H9 (cell line): ENCODE data around the gene RRH. TPM values are rescaled to one million over a fixed set of nuclear protein-coding genes. Genes with fewer than 3 reads are reported as not detected.

Experiments
- DNase-seq: peaks from one replicate; pipeline ENCODE4 v3.0.0-alpha.2; 2017
- H2AFZ ChIP-seq: one replicate; pipeline ENCODE4 v1.6.1; 2013; ENCODE audit warnings: mild to moderate bottlenecking, low read length, control low read depth, moderate library complexity
- H2AK5ac ChIP-seq: 2 replicates; pipeline ENCODE4 v1.6.1; 2013; ENCODE audit warnings: low read length, control low read depth, mixed read lengths; ENCODE audit not compliant: insufficient read length
- H2BK120ac ChIP-seq: one replicate; pipeline ENCODE4 v1.6.1; 2013; ENCODE audit warnings: low read depth, mild to moderate bottlenecking, low read length, control low read depth, inconsistent platforms; ENCODE audit not compliant: poor library complexity, severe bottlenecking
- H2BK12ac ChIP-seq: 2 replicates; pipeline ENCODE4 v1.6.1; 2013; ENCODE audit warnings: low read length, control low read depth, mixed read lengths, low read depth; ENCODE audit not compliant: insufficient read length
- H2BK15ac ChIP-seq: 2 replicates; pipeline ENCODE4 v1.6.1; 2013; ENCODE audit warnings: low read depth, low read length, control low read depth
- H2BK20ac ChIP-seq: one replicate; pipeline ENCODE4 v1.6.1; 2013; ENCODE audit warnings: low read depth, mild to moderate bottlenecking, low read length, control low read depth, inconsistent platforms; ENCODE audit not compliant: poor library complexity, severe bottlenecking
- H2BK5ac ChIP-seq: 2 replicates; pipeline ENCODE4 v1.6.1; 2013; ENCODE audit warnings: low read length, control low read depth, mixed read lengths; ENCODE audit not compliant: insufficient read length
- H3K14ac ChIP-seq: 2 replicates; pipeline ENCODE4 v1.6.1; 2013; ENCODE audit warnings: low read length, control low read depth; ENCODE audit not compliant: insufficient read depth
- H3K18ac ChIP-seq: 2 replicates; pipeline ENCODE4 v1.6.1; 2013; ENCODE audit warnings: low read depth, mild to moderate bottlenecking, mixed read lengths, low read length, control low read depth; ENCODE audit not compliant: insufficient read length
- H3K23ac ChIP-seq: 2 replicates; pipeline ENCODE4 v1.6.1; 2013; ENCODE audit warnings: low read length, control low read depth, mixed read lengths, low read depth; ENCODE audit not compliant: insufficient read length
- H3K23me2 ChIP-seq: 2 replicates; pipeline ENCODE4 v1.6.1; 2013; ENCODE audit warnings: low read depth, mild to moderate bottlenecking, mixed read lengths, low read length, control low read depth; ENCODE audit not compliant: insufficient read length, poor library complexity, severe bottlenecking
- H3K27ac ChIP-seq: 2 replicates; pipeline ENCODE4 v1.5.1; 2013; ENCODE audit warnings: low read length, control low read depth, mixed read lengths, low read depth; ENCODE audit not compliant: insufficient read length
- H3K27me3 ChIP-seq: 2 replicates; pipeline ENCODE4 v1.6.1; 2013; ENCODE audit warnings: low read length, control low read depth, inconsistent platforms; ENCODE audit not compliant: insufficient read depth
- H3K4ac ChIP-seq: 2 replicates; pipeline ENCODE4 v1.6.1; 2013; ENCODE audit warnings: low read depth, mild to moderate bottlenecking, control low read depth, inconsistent platforms, low read length, moderate library complexity
- H3K4me1 ChIP-seq: 2 replicates; pipeline ENCODE4 v1.6.1; 2013; ENCODE audit warnings: low read length, control low read depth, inconsistent platforms; ENCODE audit not compliant: insufficient read depth
- H3K4me2 ChIP-seq: 2 replicates; pipeline ENCODE4 v1.6.1; 2013; ENCODE audit warnings: low read length, control low read depth, mixed read lengths; ENCODE audit not compliant: insufficient read length, insufficient read depth
- H3K56ac ChIP-seq: 2 replicates; pipeline ENCODE4 v1.6.1; 2013; ENCODE audit warnings: low read depth, mild to moderate bottlenecking, mixed read lengths, low read length, control low read depth; ENCODE audit not compliant: insufficient read length
- H3K79me1 ChIP-seq: 2 replicates; pipeline ENCODE4 v1.6.1; 2013; ENCODE audit warnings: low read depth, mild to moderate bottlenecking, moderate library complexity, low read length, control low read depth, inconsistent platforms; ENCODE audit not compliant: insufficient read depth, poor library complexity, severe bottlenecking
- H3K79me2 ChIP-seq: 2 replicates; pipeline ENCODE4 v1.6.1; 2013; ENCODE audit warnings: low read length, control low read depth, inconsistent platforms; ENCODE audit not compliant: insufficient read depth
- H3K9ac ChIP-seq: 2 replicates; pipeline ENCODE4 v1.6.1; 2013; ENCODE audit warnings: low read length, control low read depth, mixed read lengths; ENCODE audit not compliant: insufficient read length; ENCODE audit errors: extremely low read depth
- H3K9me3 ChIP-seq: one replicate; pipeline ENCODE4 v1.6.1; 2013; ENCODE audit warnings: low read depth, low read length, inconsistent platforms; ENCODE audit not compliant: control insufficient read depth
- H3T11ph ChIP-seq: one replicate; pipeline ENCODE4 v1.6.1; 2013; ENCODE audit warnings: mild to moderate bottlenecking, low read length, control low read depth, inconsistent platforms
- H4K20me1 ChIP-seq: one replicate; pipeline ENCODE4 v1.6.1; 2013; ENCODE audit not compliant: control insufficient read depth, insufficient read length, insufficient read depth
- H4K5ac ChIP-seq: 2 replicates; pipeline ENCODE4 v1.6.1; 2013; ENCODE audit warnings: low read depth, mild to moderate bottlenecking, mixed read lengths, low read length, control low read depth; ENCODE audit not compliant: insufficient read length
- H4K8ac ChIP-seq: replicated peaks from 2 replicates; pipeline ENCODE4 v1.6.1; 2013; ENCODE audit warnings: low read length, control low read depth, mixed read lengths, low read depth; ENCODE audit not compliant: insufficient read length
- H4K91ac ChIP-seq: 2 replicates; pipeline ENCODE4 v1.6.1; 2013; ENCODE audit warnings: low read depth, mild to moderate bottlenecking, moderate library complexity, mixed read lengths, low read length, control low read depth; ENCODE audit not compliant: insufficient read length
- H3K27ac Mint-ChIP-seq, 3 experiments: 2 replicates in 2 of 3; 3 replicates in 1 of 3; pipeline ENCODE4 v1.8.0; 2020 to 2021; ENCODE audit warnings: mixed read lengths in 3 of 3, mild to moderate bottlenecking in 1 of 3, moderate library complexity in 1 of 3
- H3K27me3 Mint-ChIP-seq: 2 replicates; pipeline ENCODE4 v1.8.0; 2021; ENCODE audit warnings: low read depth, mild to moderate bottlenecking, moderate library complexity, mixed read lengths
- H3K36me3 Mint-ChIP-seq, 3 experiments: 2 replicates in 2 of 3; 3 replicates in 1 of 3; pipeline ENCODE4 v1.8.0; 2020 to 2021; ENCODE audit warnings: low read depth in 3 of 3, mixed read lengths in 3 of 3; ENCODE audit not compliant: insufficient read depth in 1 of 3
- H3K4me1 Mint-ChIP-seq, 2 experiments: 2 replicates each; pipeline ENCODE4 v1.8.0; 2020; ENCODE audit warnings: mixed read lengths in 2 of 2
- H3K4me3 Mint-ChIP-seq, 2 experiments: 2 replicates in 1 of 2; 3 replicates in 1 of 2; pipeline ENCODE4 v1.8.0; 2020 to 2021; ENCODE audit warnings: mild to moderate bottlenecking in 2 of 2, mixed read lengths in 2 of 2, moderate library complexity in 1 of 2
- H3K9me3 Mint-ChIP-seq, 2 experiments: 2 replicates in 1 of 2; 3 replicates in 1 of 2; pipeline ENCODE4 v1.8.0; 2020; ENCODE audit warnings: mild to moderate bottlenecking in 2 of 2, mixed read lengths in 2 of 2, moderate library complexity in 1 of 2
- WGBS: extraction: QIAGEN DNeasy Blood & Tissue Kit; methylation state at CpG from one replicate; pipeline ENCODE4 v1.1.7; 2013; ENCODE audit warnings: missing lambda C conversion rate, low lambda C conversion rate, mixed read lengths; ENCODE audit not compliant: insufficient read length; ENCODE audit errors: extremely low coverage; 5-methylcytosine and 5-hydroxymethylcytosine counted together
- total RNA-seq: library from RNA; stranded (reverse); gene quantifications from 2 replicates; pipeline ENCODE4 v1.2.1, GENCODE V29; 2021
- TF ChIP-seq, protein P1 (sequence below): fragments of 200-600 bp; sonication (generic); conservative IDR thresholded peaks from 3 replicates; pipeline ENCODE4 v1.8.0; 2021; ENCODE audit warnings: antibody characterized with exemption, mild to moderate bottlenecking

Gene RRH
- total RNA-seq, 1 experiment from 2014 or later = not detected

DNA sequence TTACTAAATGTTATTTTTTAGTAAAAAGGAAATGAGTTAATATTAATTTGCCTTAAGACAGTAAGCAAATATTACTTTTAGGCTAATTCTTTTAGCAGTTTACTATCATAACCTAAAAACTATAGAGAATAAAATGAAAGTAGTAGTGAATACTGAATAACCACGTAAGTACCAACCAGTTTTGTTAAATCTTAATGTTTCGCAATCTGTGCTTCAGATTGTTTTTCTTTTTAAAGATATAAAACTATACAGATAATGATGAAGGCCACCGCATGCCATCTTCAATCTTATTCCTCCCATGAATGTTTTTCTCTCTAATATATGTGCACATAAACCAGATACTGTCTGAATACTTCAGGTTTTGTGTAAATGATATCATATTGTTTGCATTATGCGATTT lies 6.0 kb downstream of the RRH start:
- no peak overlapping the region for H3K4me2 ChIP-seq
- no peak overlapping the region for H3K4me3 Mint-ChIP-seq
- no peak overlapping the region for H2AK5ac ChIP-seq
- no peaks in the 10 kb centered on the region for H3K4me1 Mint-ChIP-seq
- H4K8ac ChIP-seq = no peak overlapping the region
- H3K36me3 Mint-ChIP-seq = no peaks in the 10 kb centered on the region
- no peak overlapping the region for H4K91ac ChIP-seq
- H2BK120ac ChIP-seq = no peak overlapping the region
- H3K27ac ChIP-seq = no peak overlapping the region
- no peak overlapping the region for H3T11ph ChIP-seq
- no peaks in the 10 kb centered on the region for H3K23me2 ChIP-seq
- no CpG with 5 or more reads among the region's 4 CpGs for WGBS
- no peak overlapping the region for H2AFZ ChIP-seq
- no peaks in the 10 kb centered on the region for H3K4me1 ChIP-seq
- H3K23ac ChIP-seq = no peak overlapping the region
- H2BK20ac ChIP-seq = no peak overlapping the region
- H3K27me3 ChIP-seq = no peaks in the 10 kb centered on the region
- H2BK15ac ChIP-seq = no peak overlapping the region
- DNase-seq = no peak
- H2BK12ac ChIP-seq = no peak overlapping the region
- no peak overlapping the region for H4K5ac ChIP-seq
- H3K27me3 Mint-ChIP-seq = no peaks in the 10 kb centered on the region
- no peak overlapping the region for H2BK5ac ChIP-seq
- H4K20me1 ChIP-seq = no peaks in the 10 kb centered on the region
- H3K14ac ChIP-seq = no peak overlapping the region
- no peaks in the 10 kb centered on the region for H3K79me1 ChIP-seq
- H3K79me2 ChIP-seq = no peaks in the 10 kb centered on the region
- TF ChIP-seq, protein P1, sequence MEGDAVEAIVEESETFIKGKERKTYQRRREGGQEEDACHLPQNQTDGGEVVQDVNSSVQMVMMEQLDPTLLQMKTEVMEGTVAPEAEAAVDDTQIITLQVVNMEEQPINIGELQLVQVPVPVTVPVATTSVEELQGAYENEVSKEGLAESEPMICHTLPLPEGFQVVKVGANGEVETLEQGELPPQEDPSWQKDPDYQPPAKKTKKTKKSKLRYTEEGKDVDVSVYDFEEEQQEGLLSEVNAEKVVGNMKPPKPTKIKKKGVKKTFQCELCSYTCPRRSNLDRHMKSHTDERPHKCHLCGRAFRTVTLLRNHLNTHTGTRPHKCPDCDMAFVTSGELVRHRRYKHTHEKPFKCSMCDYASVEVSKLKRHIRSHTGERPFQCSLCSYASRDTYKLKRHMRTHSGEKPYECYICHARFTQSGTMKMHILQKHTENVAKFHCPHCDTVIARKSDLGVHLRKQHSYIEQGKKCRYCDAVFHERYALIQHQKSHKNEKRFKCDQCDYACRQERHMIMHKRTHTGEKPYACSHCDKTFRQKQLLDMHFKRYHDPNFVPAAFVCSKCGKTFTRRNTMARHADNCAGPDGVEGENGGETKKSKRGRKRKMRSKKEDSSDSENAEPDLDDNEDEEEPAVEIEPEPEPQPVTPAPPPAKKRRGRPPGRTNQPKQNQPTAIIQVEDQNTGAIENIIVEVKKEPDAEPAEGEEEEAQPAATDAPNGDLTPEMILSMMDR = no peak
- no peak overlapping the region for H3K56ac ChIP-seq
- no peak overlapping the region for H3K4ac ChIP-seq
- no peak overlapping the region for H3K18ac ChIP-seq
- H3K9me3 ChIP-seq = no peaks in the 10 kb centered on the region
- no peak overlapping the region for H3K9ac ChIP-seq
- no peak overlapping the region for H3K27ac Mint-ChIP-seq
- no peaks in the 10 kb centered on the region for H3K9me3 Mint-ChIP-seq
